ENCODE data around the gene SUGCT.

Gene SUGCT

GRCh38 chr7:40095695-40096327, 39.0 kb upstream of the SUGCT start:
- H4K20me1 ChIP-seq (ENCODE audit: insufficient read depth, low read length): no peaks in the 10 kb centered on the region

GRCh38 chr7:40097728-40098127, 37.1 kb upstream of the SUGCT start:
- Histone ChIP-seq H3K4me3 (ENCODE audit: low read length) (no peak overlapping the region), H3K9ac (ENCODE audit: low read length) (no peak overlapping the region), H3K27ac (ENCODE audit: low read length) (no peak overlapping the region), H3K79me2 (ENCODE audit: low read length) (no peaks in the 10 kb centered on the region), H3K9me3 (ENCODE audit: insufficient read depth, low read length) (no peaks in the 10 kb centered on the region), H2AFZ (ENCODE audit: low read depth, low read length) (no peak overlapping the region), H3K27me3 (ENCODE audit: low read depth, low read length) (no peaks in the 10 kb centered on the region), H3K4me2 (ENCODE audit: low read length) (no peak overlapping the region), H4K20me1 (ENCODE audit: insufficient read depth, low read length) (no peaks in the 10 kb centered on the region), H3K36me3 (replicated peaks; ENCODE audit: low read depth, low read length) (peaks cover 25% of the 10 kb centered on the region), H3K4me1 (ENCODE audit: low read length) (no peaks in the 10 kb centered on the region)
- no peak for TF ChIP-seq CTCF (IDR thresholded peaks at IDR 0.05; ENCODE audit: low read depth, low read length)
- TF ChIP-seq EZH2phosphoT487 (IDR thresholded peaks at IDR 0.05; ENCODE audit: low read depth): no peak

More at GRCh38 chr7:40095695-40096327, 39.0 kb upstream of the SUGCT start:
- H3K4me1 ChIP-seq (ENCODE audit: low read length): no peaks in the 10 kb centered on the region
- no peak overlapping the region for H3K9ac ChIP-seq (ENCODE audit: low read length)
- no peaks in the 10 kb centered on the region for H3K9me3 ChIP-seq (ENCODE audit: insufficient read depth, low read length)
- no peak for TF ChIP-seq CTCF (IDR thresholded peaks at IDR 0.05; ENCODE audit: low read depth, low read length)
- TF ChIP-seq EZH2phosphoT487 (IDR thresholded peaks at IDR 0.05; ENCODE audit: low read depth): no peak
- H3K79me2 ChIP-seq (ENCODE audit: low read length): no peaks in the 10 kb centered on the region
- H3K27ac ChIP-seq (ENCODE audit: low read length): no peak overlapping the region
- H3K27me3 ChIP-seq (ENCODE audit: low read depth, low read length): no peaks in the 10 kb centered on the region
- H3K4me2 ChIP-seq (ENCODE audit: low read length): no peak overlapping the region
- H3K4me3 ChIP-seq (ENCODE audit: low read length): no peak overlapping the region
- peaks cover 25% of the 10 kb centered on the region for H3K36me3 ChIP-seq (replicated peaks; ENCODE audit: low read depth, low read length)
- no peak overlapping the region for H2AFZ ChIP-seq (ENCODE audit: low read depth, low read length)

- H3K27ac ChIP-seq (ENCODE audit: low read length): no peak overlapping the region
- no peaks in the 10 kb centered on the region for H3K27me3 ChIP-seq (ENCODE audit: low read depth, low read length)
- H3K4me3 ChIP-seq (ENCODE audit: low read length): no peak overlapping the region
- no peak overlapping the region for H3K9ac ChIP-seq (ENCODE audit: low read length)
- H3K79me2 ChIP-seq (ENCODE audit: low read length): no peaks in the 10 kb centered on the region
- no peak overlapping the region for H2AFZ ChIP-seq (ENCODE audit: low read depth, low read length)
- no peaks in the 10 kb centered on the region for H4K20me1 ChIP-seq (ENCODE audit: insufficient read depth, low read length)
- H3K9me3 ChIP-seq (ENCODE audit: insufficient read depth, low read length): no peaks in the 10 kb centered on the region
- TF ChIP-seq CTCF (IDR thresholded peaks at IDR 0.05; ENCODE audit: low read depth, low read length): no peak
- peaks cover 18% of the 10 kb centered on the region for H3K36me3 ChIP-seq (replicated peaks; ENCODE audit: low read depth, low read length)
- H3K4me1 ChIP-seq (ENCODE audit: low read length): no peaks in the 10 kb centered on the region
- H3K4me2 ChIP-seq (ENCODE audit: low read length): no peak overlapping the region
Measured at GRCh38 chr7:40098810-40099209, 36.0 kb upstream of the SUGCT start.

- Histone ChIP-seq H4K20me1 (ENCODE audit: insufficient read depth, low read length) (no peaks in the 10 kb centered on the region), H3K79me2 (ENCODE audit: low read length) (no peaks in the 10 kb centered on the region), H3K27me3 (ENCODE audit: low read depth, low read length) (no peaks in the 10 kb centered on the region), H3K9me3 (ENCODE audit: insufficient read depth, low read length) (no peaks in the 10 kb centered on the region), H3K4me1 (ENCODE audit: low read length) (no peaks in the 10 kb centered on the region), H3K9ac (ENCODE audit: low read length) (no peak overlapping the region), H3K4me3 (ENCODE audit: low read length) (no peak overlapping the region), H2AFZ (ENCODE audit: low read depth, low read length) (no peak overlapping the region), H3K4me2 (ENCODE audit: low read length) (no peak overlapping the region), H3K36me3 (replicated peaks; ENCODE audit: low read depth, low read length) (peaks cover 9% of the 10 kb centered on the region), H3K27ac (ENCODE audit: low read length) (no peak overlapping the region)
- TF ChIP-seq EZH2phosphoT487 (IDR thresholded peaks at IDR 0.05; ENCODE audit: low read depth) (no peak), CTCF (IDR thresholded peaks at IDR 0.05; ENCODE audit: low read depth, low read length) (no peak)
Measured at GRCh38 chr7:40099837-40100236, 35.0 kb upstream of the SUGCT start.
